ENCODE data around the gene HCFC1R1. TPM values are rescaled to one million over a fixed set of nuclear protein-coding genes. Genes with fewer than 3 reads are reported as not detected.

HCFC1R1 gene
- total and polyA plus RNA-seq, 2 experiments from 2014 or later = 30.2 to 192 TPM

- H3K79me2 ChIP-seq (replicated peaks; ENCODE audit: insufficient read depth) = no peaks in the 10 kb centered on the region
These were observed 6.8 kb upstream of the HCFC1R1 start for GRCh38 chr16:3030222-3031212.

More at GRCh38 chr16:3030222-3031212, 6.8 kb upstream of the HCFC1R1 start:
- peak overlapping the region; percentile 25; the same call in 1 of the 3 replicates for H3K4me3 Mint-ChIP-seq
- no peak overlapping the region for H3K27ac Mint-ChIP-seq
- H3K27me3 Mint-ChIP-seq (ENCODE audit: insufficient read depth, low read depth, poor library complexity) = peaks cover 24% of the 10 kb centered on the region
- Histone ChIP-seq H3K27ac (ENCODE audit: low read depth) (no peak overlapping the region), H3K9me2 (ENCODE audit: insufficient read depth) (no peaks in the 10 kb centered on the region), H3K4me1 (ENCODE audit: insufficient read depth) (peaks cover 28% of the 10 kb centered on the region), H3F3A (replicated peaks; ENCODE audit: low read depth) (peaks cover 37% of the 10 kb centered on the region), H3K4me3 (no peak overlapping the region), H4K20me1 (replicated peaks; ENCODE audit: insufficient read depth) (peaks cover 15% of the 10 kb centered on the region), H3K4me2 (peak overlapping the region; percentile 48; the same call in 1 of the 2 replicates), H2AFZ (no peak overlapping the region), H3K36me3 (ENCODE audit: insufficient read depth) (no peaks in the 10 kb centered on the region), H3K27me3 (ENCODE audit: insufficient read depth) (peaks cover 16% of the 10 kb centered on the region)
- no peaks in the 10 kb centered on the region; the same call in 1 of the 3 replicates for H3K9me3 Mint-ChIP-seq
- DNase-seq (ENCODE audit: low spot score) = no peak
- ATAC-seq = no peak
- peaks cover 46% of the 10 kb centered on the region for H3K36me3 Mint-ChIP-seq (ENCODE audit: low read depth)
- TF ChIP-seq STAT1 (IDR thresholded peaks at IDR 0.05; ENCODE audit: unreplicated experiment) (no peak), CTCF (conservative IDR thresholded peaks at IDR 0.05; ENCODE audit: low read depth in 2 of 2) (no peak), EZH2 (IDR thresholded peaks at IDR 0.05; ENCODE audit: low read depth, unreplicated experiment) (no peak), POLR2AphosphoS5 (IDR thresholded peaks at IDR 0.05; ENCODE audit: low read depth) (no peak), JUNB (IDR thresholded peaks at IDR 0.05; ENCODE audit: unreplicated experiment) (no peak), ZNF114 (CRISPR knock-in tag; IDR thresholded peaks at IDR 0.05) (no peak), REST (IDR thresholded peaks at IDR 0.05; ENCODE audit: unreplicated experiment) (no peak), EZH2phosphoT487 (IDR thresholded peaks at IDR 0.05; ENCODE audit: unreplicated experiment) (no peak), CREB1 (CRISPR knock-in tag; IDR thresholded peaks at IDR 0.05; ENCODE audit: low read depth) (no peak), NANOG (IDR thresholded peaks at IDR 0.05; ENCODE audit: borderline replicate concordance) (no peak), ETS1 (IDR thresholded peaks at IDR 0.05) (no peak), ZNF331 (CRISPR knock-in tag; IDR thresholded peaks at IDR 0.05; ENCODE audit: low read depth) (no peak), ZNF462 (CRISPR knock-in tag; IDR thresholded peaks at IDR 0.05) (no peak)
- H3K4me1 Mint-ChIP-seq = peaks cover 29% of the 10 kb centered on the region

Data from GM23338 (cell line).